Stimulated activated CD8-positive, alpha-beta memory T cell treated with anti-CD3 and anti-CD28 coated beads, Interleukin-4, amount 100 ng/mL, for 1 hour (primary cell): ENCODE data around the gene LDLRAD4.

ENCODE experiments used
- DNase-seq, 2 donors: peaks; one replicate each; pipeline ENCODE4 v3.0.0-alpha.2; 2020; ENCODE audit warnings: low read depth in 2 of 2, low spot score in 1 of 2

The LDLRAD4 gene

DNA sequence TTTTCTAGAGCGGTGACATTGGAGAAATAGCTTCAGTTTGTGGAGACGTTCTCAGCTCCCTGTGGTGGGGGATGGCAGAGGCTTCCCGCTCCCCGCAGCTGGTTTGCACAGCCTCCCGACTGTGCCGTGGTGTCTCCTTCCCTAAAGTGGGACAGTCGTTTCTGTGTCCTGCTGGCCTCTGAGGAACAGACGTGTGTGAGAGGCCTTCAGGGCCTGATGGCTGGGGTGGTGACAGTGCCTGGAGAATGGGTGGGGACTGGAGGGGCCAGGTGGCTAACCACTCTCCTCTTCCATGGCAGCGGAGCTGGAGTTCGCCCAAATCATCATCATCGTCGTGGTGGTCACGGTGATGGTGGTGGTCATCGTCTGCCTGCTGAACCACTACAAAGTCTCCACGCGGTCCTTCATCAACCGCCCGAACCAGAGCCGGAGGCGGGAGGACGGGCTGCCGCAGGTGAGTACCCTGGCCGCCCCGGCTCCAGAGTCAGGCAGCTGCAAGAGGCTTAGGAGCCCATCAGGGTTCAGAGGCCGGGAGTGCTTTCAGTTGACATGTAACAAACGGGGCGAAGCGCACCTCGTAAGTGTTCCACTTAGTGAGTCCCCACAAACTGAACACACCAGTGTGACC lies 402.4 kb downstream of the LDLRAD4 start:
- no peak for DNase-seq

DNA sequence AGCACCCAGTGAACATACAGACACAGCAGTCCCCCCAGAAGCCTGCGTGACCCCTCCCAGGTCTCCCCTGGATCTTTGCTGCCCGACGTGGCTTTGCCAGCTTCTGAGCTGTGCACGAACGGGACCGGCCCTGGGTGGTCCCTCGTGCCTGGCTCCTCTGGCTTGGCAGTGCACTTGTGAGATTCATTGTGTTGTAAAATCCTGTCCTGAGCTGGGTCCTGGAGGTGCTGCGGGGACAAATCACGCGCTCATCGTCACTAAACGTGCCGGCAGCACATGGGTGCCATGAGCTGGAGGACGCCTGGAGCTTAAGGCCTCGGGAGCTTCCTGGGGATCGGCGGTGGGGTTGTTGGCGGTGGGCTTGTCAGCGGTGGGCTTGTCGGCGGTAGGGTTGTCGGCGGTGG lies 402.9 kb downstream of the LDLRAD4 start:
- DNase-seq, result no peak

DNA sequence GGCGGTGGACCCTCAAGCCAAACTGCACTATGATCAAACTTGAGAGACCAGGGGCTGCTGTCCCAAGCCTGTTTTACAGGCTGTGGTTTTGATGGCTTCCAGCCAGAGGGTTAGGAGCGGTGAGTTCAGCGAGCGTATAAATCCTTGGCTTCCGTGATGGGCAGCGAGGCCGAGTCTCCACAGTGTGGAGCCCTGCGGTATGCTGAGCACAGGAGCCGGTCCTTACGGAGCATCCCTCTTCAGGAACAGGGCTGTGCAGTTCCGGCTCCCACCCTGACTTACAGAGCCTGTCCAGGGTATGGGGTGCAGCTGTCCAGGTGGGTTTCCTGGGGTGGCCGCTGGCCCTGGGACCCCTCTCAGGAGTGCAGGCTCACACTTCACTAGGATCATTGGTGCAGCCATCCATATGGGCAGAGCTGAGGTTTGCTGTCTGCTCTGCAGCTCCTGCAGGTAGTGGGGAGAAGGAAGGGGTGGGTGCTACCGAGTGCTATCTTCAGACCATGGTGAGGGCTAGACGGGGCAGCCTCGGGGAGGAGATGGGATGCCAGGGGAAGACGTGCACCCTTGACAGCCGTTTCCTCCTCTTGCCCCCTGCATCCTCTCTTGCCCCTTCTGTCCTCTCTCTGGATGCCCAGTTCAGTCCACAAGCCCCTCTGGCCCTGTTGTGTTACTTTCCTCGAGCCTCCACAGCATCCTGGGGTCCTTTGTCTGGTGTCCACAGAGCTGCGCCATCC lies 403.5 kb downstream of the LDLRAD4 start:
- no peak for DNase-seq

DNA sequence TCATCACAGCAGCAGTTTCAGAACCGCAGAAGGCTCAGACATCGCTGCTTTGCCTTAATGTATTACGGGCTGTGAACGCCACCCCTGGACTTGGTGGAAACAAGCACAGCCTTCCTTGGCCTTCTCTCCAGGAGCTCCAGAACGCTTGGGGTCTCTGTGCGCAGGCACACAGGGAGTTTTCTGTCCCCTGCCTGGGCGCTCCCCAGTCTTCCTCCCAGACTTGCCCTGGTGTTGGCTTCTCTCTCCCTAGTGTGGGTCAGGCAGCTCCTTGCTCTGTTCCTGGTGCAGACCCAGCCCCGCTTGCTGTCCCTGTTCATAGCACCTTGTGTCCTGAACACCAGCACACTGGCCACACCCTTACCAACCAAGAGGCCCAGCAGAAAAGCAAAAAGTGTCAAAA lies 404.2 kb downstream of the LDLRAD4 start:
- DNase-seq, result no peak

DNA sequence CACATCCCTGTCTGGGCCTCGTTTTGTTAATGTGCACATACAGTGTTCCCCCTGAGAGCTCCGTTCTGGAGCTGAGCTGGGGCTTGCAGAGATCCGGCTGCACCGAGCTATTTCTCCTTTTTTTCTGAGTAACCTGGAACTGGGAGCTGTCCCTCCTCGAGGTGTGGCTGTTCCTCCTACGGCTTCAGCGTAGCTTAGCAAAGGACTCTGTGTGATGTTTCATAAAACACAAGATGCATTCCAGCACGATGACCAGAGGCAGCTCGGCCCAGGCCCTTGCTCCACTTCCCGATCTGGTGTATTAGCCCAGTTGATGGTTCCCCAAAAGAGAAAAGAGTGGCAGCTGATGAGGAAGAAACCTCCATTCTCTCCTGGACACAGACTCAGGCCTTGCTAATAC lies 404.8 kb downstream of the LDLRAD4 start:
- no peak for DNase-seq

DNA sequence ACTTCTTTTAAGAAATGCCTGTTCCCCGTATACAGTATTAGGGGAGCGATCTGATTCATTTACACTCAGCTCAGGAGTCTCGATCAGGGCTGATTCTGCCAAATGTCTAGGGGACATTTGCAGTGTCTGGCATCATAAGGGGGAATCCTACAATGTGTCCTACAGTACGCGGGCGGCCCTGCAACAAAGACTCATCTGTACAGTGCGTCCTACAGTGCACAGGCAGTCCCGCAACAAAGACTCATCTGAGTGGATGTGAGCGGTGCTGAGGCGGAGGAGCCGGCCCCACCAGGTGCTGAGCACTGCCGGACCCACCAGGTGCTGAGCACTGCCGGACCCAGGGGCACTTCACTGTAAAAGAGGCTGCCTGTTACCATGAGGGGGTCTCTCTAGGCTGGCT lies 405.3 kb downstream of the LDLRAD4 start:
- no peak for DNase-seq

DNA sequence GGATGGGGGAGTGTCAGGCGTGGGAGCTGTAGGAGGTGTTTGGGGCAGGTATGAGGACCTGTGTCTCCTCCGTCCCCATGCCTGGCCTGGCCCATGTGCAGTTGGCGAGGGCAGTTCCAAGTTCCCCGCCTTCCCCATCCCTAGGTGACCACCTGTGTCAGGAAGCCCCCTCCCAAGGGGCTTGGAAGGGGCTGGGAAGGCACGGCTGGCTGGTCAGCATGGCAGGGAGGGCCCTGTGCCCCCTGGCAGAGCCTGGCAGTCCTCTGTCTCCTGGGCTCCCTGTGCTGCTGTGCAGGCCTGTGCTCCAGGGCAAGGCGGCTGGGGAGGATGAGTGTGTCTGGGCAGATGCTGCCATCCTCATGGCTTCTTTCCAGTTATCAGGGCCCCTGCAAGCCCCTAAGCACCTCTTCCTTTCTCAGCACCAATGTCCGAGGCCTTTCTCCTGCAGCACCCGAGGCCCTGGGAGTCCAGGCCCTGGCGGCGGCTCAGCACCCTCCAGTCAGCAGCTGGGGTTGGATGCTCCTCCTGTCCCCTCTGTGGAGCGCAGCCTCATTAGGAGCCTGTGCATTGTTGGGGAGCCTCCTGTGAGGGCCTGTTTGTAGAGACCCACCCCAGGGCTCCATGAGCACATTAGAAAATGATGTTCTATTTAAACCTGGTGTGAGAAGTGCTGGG lies 406.1 kb downstream of the LDLRAD4 start:
- no peak for DNase-seq

DNA sequence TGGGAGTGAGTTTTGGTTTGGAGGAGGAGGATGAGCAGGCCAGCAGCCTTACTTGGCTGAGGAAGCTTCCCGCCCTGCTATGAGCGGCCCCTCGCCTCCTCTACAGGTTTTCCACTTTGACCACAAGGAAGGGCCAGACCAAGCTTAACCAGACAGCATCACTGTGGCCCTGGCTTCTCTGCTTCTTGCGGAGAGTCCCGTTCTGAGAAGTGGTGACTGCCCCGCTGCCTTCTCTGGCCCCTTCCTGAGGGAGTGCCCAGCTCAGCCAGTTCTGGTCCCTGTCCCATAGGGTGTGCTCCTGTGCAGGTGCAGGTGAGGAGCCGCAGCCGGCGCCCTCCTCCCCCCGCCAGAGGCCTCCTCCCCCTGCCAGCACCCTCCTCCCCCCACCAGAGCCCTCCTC lies 406.8 kb downstream of the LDLRAD4 start:
- DNase-seq, result no peak

DNA sequence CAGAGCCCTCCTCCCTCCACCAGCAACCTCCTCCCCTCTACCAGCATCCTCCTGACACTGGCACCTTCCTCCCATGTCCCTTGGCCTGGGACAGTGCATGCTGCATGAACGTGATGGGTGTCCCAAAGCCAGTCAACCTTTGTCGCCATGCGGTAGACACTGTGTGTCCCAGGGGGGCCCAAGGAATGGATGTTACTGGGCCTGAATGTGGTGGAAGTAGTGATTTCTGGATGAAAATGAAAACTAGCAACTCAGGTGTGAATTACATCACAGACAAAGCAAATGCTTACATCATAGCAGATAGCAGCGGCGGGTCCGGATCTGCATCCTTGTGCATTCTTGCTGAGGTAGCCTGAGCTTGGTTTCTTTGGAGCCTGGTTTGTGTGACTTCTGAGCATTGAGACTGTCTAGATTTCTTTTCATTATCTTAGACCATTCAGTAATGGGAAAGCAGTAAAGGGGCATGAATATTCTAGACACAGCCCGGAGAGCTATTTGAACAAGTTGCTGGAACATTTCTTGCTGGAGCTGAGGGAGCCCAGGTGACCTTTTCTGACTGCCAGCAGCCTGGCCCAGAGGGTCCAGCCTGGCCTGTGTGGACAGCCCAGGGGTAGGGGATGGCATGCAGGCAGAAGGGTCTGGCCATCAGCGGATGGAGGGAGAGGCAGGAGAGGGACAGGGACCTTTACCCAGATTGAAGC lies 407.4 kb downstream of the LDLRAD4 start:
- no peak for DNase-seq

DNA sequence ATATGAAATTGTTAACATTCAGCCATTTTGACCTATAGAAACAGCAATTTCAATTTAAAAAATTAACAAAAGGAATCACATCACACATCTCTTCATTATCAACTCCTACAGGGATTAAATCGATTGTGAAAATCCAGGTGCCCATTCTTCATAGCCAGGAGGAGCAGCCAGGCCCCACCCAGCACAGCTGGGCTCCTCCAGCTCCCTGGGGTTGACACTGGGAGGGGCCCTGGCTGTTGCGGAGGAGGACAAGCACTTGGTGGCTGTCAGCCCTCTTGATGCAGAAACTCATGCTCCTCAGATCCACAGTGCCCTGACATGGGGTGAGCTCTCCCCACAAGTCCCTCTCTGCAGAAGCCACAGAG lies 408.0 kb downstream of the LDLRAD4 start:
- DNase-seq, result no peak

DNA sequence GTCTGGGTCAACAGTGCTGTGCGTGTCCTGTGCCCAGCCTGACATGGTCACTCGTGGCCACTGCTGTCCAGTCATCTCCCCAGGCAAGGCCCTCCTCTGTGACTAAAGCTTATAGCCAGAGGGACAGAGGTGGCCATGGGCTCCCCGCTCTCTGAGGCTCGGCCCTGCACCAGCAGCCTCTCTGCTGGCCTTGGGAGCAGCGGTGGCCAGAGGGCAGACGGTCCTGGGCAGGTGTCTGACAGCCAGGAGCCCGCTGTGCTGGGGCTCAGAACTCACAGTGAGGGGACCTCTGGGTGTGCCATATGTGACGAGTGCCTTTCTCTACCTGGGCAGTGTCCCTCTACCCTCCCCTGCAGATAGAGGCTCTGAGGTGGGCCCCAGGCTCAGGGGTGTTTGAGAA lies 409.1 kb downstream of the LDLRAD4 start:
- DNase-seq, result no peak

DNA sequence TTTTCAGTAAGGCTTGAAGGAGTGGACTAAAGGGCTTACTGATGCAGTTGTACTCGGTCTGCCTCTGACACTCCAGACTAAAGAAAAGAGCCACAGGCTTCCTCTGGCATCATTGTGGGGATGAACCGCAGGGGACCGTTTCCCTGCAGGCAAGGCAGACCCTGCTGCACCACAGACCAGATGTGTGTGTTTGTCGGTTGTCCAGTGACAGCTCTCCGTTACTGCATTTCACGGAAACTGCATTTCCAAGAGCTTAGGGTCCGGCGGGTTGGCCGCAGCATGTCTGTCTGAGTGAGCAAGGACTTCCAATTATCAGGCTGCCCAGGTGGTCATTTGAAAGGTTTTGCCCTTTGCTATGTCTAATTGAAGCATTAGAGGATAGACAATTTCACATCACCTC lies 409.7 kb downstream of the LDLRAD4 start:
- no peak for DNase-seq

DNA sequence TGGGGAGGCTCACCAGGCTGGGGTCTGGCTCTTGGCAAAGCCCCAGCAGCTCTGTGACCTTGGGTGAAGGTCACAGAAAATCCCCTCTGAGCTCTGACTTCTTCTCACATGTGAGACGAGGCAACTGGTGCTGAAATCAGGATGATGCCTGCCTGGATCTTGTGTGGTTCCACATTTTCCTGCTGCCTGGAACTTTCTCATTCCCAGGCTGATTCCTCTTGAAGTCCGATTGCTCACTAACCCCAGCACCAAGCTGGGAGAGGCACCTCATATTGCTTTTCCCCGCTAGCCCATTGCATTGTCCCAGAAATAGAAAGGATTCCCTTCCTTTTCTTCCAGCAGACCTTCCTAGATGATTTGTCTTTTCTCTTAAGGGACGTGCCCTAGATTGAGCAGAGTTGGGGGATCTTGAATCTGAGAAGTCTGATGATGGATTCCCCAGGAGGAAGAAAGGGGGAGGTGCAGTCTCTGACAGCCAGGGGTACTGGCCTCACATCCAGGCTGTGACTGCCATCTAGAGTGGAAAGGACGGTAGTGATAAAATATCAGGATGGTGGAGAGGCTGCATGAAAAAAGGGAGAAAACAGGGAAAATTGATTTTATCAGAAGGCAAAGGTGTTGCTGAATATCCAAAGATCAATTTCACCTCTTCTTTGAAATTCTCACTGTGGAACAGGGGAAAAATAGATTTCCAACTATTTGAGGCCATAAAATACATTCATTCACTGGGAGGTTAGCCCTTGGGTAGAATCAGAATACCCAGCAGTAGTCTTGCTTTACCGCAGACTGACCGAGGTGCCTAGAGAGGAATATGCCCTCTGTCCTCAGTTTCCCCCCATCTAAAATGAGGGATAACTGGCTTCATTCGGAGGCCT lies 411.5 kb downstream of the LDLRAD4 start:
- no peak for DNase-seq

DNA sequence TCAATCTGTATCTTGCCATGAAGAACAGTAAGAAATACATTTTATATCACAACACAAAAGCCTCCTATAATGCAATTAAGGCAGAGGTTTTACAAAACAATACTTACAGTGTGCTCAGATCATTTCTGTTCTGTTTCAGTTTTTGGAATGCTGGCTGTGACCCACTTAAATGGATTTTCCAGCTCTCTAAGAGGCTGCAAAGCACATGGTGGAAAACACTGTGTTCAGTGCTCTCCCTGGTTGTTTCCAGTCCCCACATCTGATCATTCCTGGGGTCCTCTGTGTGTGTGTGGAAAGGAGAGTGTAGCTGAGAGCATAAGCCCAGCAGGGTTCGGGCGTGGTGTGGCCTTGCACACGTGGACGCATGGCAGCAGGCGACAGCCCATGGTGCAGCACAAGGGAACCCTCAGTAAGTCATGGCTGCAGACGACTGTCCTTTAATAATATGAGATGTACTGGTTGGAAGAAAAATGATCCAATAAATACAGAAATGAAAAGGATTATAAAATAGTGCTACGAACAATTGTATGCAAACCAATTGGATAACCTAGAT lies 412.2 kb downstream of the LDLRAD4 start:
- no peak for DNase-seq

DNA sequence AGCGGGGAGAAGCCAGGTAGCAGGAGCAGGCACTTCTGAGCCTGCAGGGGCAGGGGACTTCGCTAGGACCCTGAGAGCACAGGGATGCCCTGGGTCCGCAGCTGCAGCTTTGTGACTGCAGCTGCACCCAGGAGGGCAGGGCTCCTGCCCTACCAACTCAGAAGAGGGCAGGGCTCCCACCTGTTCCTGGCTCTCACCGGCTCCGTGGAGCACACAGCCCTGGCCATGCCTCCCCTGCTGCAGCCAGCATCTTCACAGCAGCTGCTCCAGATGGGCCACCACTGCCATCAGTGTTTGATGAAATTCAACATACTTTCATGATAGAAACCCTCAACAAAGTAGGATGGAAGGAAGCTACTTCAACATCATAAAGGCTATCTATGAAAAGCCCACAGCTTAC lies 415.1 kb downstream of the LDLRAD4 start:
- no peak for DNase-seq

DNA sequence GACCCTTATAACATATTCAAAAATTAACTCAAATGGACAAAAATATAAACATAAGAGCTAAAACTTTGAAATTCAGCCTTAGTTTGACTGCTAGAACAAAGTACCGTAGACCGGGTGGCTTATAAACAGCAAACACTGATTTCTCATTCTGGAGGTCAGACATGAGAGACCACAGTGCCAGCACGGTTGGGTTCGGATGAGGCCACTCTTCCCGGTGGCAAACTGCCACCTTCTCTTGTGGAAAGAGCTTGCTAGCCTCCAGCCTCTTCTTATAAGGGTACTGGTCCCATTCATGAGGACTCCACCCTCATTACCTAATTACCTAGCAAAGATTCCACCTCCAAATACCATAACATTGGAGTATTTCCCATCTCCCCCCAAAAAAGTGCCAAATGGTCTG lies 416.5 kb downstream of the LDLRAD4 start:
- DNase-seq, result no peak

DNA sequence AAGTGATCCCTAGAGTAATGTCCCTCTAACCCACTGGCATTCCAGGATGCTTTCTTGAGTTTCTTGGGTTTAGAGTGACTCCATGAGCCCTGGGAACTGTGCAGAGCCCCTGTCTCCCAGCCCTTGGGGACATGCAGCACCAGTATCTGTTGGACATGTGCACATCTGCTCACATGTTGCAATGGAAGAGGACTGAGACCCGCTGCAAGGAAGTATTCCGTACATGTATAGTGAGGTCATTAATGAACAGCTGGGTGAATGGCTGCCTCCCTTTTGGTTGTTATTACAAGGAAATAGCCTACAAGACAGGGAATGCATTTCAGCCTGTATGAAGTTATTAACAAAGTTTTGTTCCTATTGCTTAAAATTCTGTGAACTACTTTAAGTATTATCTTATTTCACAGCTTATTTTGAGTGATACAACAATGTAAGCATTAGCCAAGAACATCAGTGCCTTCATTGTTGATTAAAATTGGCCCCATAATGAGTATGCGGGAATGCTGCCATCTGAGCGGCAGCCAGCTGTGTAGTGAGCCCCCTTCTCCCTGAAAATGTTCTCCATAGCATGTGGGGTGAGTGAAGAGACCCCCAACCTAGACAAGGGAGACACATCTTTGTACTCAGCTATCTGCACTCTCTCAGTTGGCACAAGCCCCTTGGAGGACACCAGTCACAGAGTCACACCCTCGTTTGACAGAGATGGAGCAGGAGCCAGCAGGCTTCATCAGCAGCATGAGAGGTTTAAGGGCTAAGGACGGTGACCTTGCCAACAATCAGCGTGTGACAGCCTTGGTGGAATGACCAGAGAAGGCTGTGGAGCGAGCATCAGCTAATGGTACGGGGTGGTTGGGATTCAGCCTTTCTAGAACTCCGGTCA lies 420.4 kb downstream of the LDLRAD4 start:
- DNase-seq, result no peak

DNA sequence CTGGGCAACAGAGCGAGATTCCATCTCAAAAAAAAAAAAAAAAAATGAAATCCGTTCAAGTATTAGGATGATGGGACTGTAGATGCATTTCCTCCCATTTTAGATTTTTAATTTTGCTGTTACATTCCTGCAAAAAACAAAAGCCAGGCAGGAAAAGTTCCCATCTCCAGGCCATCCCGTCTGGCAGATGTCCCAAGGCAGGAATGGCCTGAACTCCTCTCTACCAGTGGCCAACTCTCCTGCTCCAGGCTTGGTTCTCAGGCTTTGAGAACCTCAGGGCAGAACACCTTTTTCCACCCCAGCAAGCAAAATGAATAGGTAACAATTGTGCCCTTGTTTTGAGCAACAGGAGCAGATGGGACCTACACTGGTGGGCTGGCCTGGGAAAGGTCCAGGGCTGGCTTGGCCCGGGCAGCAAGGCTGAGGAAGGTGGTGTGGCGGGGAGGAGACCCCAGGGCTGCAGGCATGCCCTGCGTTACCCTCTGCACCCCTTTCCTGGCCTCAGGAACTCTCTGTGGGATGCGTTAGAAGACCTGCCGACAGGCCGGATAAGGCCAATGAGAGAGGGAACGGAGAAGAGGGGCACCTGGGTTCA lies 421.8 kb downstream of the LDLRAD4 start:
- DNase-seq, result no peak
